ENCODE results near the gene GUK1.

DNA sequence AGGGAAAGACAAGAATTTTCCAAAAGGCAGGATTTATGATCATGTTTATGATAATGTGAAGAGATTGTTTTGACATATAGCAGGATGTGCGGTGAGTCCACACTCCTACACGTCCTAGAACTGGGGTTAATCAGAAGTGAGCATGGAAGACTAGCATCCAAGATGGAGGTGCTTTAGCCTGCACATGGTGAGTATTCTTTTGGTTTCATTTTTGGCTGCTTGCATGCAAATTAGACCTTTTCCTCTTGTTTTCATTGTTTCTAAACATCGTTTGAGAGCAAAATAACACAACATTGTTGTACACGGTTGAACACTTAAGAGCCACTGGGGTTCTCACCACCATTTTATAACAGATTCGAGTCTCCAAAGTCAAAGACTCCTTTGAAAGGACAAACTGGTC, 14.9 kb upstream of the GUK1 start:
- TF ChIP-seq, protein P1, sequence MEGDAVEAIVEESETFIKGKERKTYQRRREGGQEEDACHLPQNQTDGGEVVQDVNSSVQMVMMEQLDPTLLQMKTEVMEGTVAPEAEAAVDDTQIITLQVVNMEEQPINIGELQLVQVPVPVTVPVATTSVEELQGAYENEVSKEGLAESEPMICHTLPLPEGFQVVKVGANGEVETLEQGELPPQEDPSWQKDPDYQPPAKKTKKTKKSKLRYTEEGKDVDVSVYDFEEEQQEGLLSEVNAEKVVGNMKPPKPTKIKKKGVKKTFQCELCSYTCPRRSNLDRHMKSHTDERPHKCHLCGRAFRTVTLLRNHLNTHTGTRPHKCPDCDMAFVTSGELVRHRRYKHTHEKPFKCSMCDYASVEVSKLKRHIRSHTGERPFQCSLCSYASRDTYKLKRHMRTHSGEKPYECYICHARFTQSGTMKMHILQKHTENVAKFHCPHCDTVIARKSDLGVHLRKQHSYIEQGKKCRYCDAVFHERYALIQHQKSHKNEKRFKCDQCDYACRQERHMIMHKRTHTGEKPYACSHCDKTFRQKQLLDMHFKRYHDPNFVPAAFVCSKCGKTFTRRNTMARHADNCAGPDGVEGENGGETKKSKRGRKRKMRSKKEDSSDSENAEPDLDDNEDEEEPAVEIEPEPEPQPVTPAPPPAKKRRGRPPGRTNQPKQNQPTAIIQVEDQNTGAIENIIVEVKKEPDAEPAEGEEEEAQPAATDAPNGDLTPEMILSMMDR (conservative IDR thresholded peaks at IDR 0.05; ENCODE audit: low read length): no peak
- no peak for TF ChIP-seq EZH2phosphoT487 (IDR thresholded peaks at IDR 0.05; ENCODE audit: borderline replicate concordance)

Data from Loucy (cell line).